ENCODE measurements around the gene PLEKHJ1. TPM values are rescaled to one million over a fixed set of nuclear protein-coding genes. Genes with fewer than 3 reads are reported as not detected.

The PLEKHJ1 gene
- polyA plus RNA-seq, 1 of the 3 experiments (the other 2 are of a cell fraction): 151 TPM

DNA sequence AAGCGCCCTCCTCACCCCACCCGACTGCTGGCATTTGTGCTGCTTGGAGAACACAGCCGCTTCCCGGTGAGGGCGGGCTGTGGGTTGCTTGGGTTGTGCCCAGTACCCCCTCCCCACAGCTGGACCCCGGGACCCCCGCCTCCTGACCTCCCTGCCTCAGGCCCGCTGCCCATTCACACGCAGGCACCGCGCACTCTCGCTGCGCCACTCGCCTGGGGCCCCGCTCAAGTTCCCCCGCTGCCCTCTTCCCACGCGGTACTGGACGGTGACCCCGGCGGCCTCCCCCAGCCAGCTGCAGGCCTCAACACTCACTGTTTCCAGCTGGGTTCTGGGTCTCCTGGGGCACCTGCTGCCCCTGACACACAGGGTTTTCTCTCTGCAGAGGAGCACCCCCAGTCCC lies 16.4 kb downstream of the PLEKHJ1 start:
- Histone ChIP-seq H3K9ac (no peak overlapping the region), H2AFZ (ENCODE audit: low read depth) (no peak overlapping the region), H3K79me2 (ENCODE audit: insufficient read depth) (no peaks in the 10 kb centered on the region), H4K20me1 (ENCODE audit: insufficient read depth) (no peaks in the 10 kb centered on the region), H3K27me3 (ENCODE audit: insufficient read depth) (no peaks in the 10 kb centered on the region), H3F3A (replicated peaks; ENCODE audit: insufficient read depth) (no peaks in the 10 kb centered on the region), H3K4me1 (ENCODE audit: control insufficient read depth in 1 of 2, insufficient read depth in 2 of 2, low read depth in 1 of 2, low read length in 1 of 2) (peaks cover 0 to 13% of the 10 kb centered on the region in 2 experiments; a peak in 1 of 4 replicates), H3K9me3 (no peaks in the 10 kb centered on the region), H3K36me3 (replicated peaks in 1 of 2; ENCODE audit: control insufficient read depth in 1 of 2, insufficient read depth in 2 of 2, low read length in 1 of 2) (peaks cover 3 to 55% of the 10 kb centered on the region in 2 experiments), H3K4me2 (no peak overlapping the region), H3K9me2 (no peaks in the 10 kb centered on the region), H3K4me3 (ENCODE audit: low read depth in 2 of 2, low read length in 1 of 2) (no peak overlapping the region), H3K27ac (ENCODE audit: low read depth in 2 of 2, low read length in 1 of 2) (no peak overlapping the region; a peak in 1 of 4 replicates)
- 98% methylated on average over 19 of the region's 21 CpGs for WGBS (ENCODE audit: low lambda C conversion rate)
- TF ChIP-seq USF1 (IDR thresholded peaks at IDR 0.05; ENCODE audit: borderline replicate concordance, low read depth) (no peak), TEAD4 (IDR thresholded peaks at IDR 0.05; ENCODE audit: borderline replicate concordance, insufficient read depth) (no peak), ZBTB33 (IDR thresholded peaks at IDR 0.05; ENCODE audit: borderline replicate concordance, low read depth) (no peak), JUND (IDR thresholded peaks at IDR 0.05) (no peak), FOXJ3 (CRISPR knock-in tag; IDR thresholded peaks at IDR 0.05) (no peak), RCOR1 (IDR thresholded peaks at IDR 0.05; ENCODE audit: low read length) (no peak), MEF2A (IDR thresholded peaks at IDR 0.05; ENCODE audit: borderline replicate concordance, low read depth) (no peak), TAF1 (IDR thresholded peaks at IDR 0.05; ENCODE audit: borderline replicate concordance, low read depth, low read length) (no peak), FOXM1 (IDR thresholded peaks at IDR 0.05; ENCODE audit: low read depth) (no peak), RXRA (IDR thresholded peaks at IDR 0.05; ENCODE audit: borderline replicate concordance, low read depth) (no peak), MXI1 (IDR thresholded peaks at IDR 0.05; ENCODE audit: low read depth, low read length) (no peak)
- POLR2A ChIA-PET: no interaction called here
- CTCF ChIA-PET: interaction anchor here (3.2 to 3.8 kb wide), 2 partner anchors 65 to 96 kb away, joined by 23 to 31 read pairs; no protein-coding TSS in a partner anchor
- DNase-seq: no peak

DNA sequence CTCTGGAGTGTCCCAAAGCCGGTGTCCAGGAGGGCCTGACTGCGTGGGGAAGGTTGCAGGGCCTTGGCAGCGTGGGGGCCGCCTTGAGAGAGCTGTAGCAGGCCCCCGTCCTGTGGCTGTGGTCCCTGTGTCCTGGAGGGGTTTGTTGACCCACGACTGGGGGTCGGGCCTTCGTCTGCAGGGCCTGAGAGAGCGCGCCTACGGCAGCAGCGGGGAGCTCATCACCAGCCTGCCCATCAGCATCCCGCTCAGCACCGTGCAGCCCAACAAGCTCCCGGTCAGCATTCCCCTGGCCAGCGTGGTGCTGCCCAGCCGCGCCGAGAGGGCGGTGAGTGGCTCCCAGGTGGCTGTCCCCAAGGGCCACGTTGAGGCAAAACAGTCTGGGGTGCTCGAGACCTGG lies 18.5 kb downstream of the PLEKHJ1 start:
- WGBS (ENCODE audit: low lambda C conversion rate): 98% methylated on average over 19 of the region's 22 CpGs
- Histone ChIP-seq H3K36me3 (replicated peaks in 1 of 2; ENCODE audit: control insufficient read depth in 1 of 2, insufficient read depth in 2 of 2, low read length in 1 of 2) (peaks cover 0 to 67% of the 10 kb centered on the region in 2 experiments), H3K9me2 (no peaks in the 10 kb centered on the region), H3F3A (replicated peaks; ENCODE audit: insufficient read depth) (no peaks in the 10 kb centered on the region), H3K4me3 (ENCODE audit: low read depth in 2 of 2, low read length in 1 of 2) (no peak overlapping the region), H3K9me3 (no peaks in the 10 kb centered on the region), H3K9ac (no peak overlapping the region), H3K27me3 (ENCODE audit: insufficient read depth) (no peaks in the 10 kb centered on the region), H4K20me1 (ENCODE audit: insufficient read depth) (no peaks in the 10 kb centered on the region), H3K4me1 (ENCODE audit: control insufficient read depth in 1 of 2, insufficient read depth in 2 of 2, low read depth in 1 of 2, low read length in 1 of 2) (peaks cover 0 to 13% of the 10 kb centered on the region in 2 experiments; a peak in 1 of 4 replicates), H3K4me2 (no peak overlapping the region), H3K79me2 (ENCODE audit: insufficient read depth) (no peaks in the 10 kb centered on the region), H2AFZ (ENCODE audit: low read depth) (no peak overlapping the region), H3K27ac (ENCODE audit: low read depth in 2 of 2, low read length in 1 of 2) (no peak overlapping the region)
- CTCF ChIA-PET: interaction anchor here (1.0 to 2.2 kb wide), 3 partner anchors 18 to 98 kb away, joined by 3 to 9 read pairs (median 3); no protein-coding TSS in a partner anchor
- no peak for DNase-seq
- POLR2A ChIA-PET: no interaction called here
- no peak for TF ChIP-seq IRF3 (IDR thresholded peaks at IDR 0.05; ENCODE audit: low read depth, low read length)
- no peak for TF ChIP-seq TEAD4 (IDR thresholded peaks at IDR 0.05; ENCODE audit: borderline replicate concordance, insufficient read depth)
- no peak for TF ChIP-seq RCOR1 (IDR thresholded peaks at IDR 0.05; ENCODE audit: low read length)
- no peak for TF ChIP-seq FOSL2 (IDR thresholded peaks at IDR 0.05; ENCODE audit: borderline replicate concordance, low read depth)
- TF ChIP-seq ELF1 (IDR thresholded peaks at IDR 0.05): no peak
- TF ChIP-seq FOXJ3 (CRISPR knock-in tag; IDR thresholded peaks at IDR 0.05): no peak
- no peak for TF ChIP-seq REST (IDR thresholded peaks at IDR 0.05; ENCODE audit: low read depth, low read length)
- no peak for TF ChIP-seq TCF12 (IDR thresholded peaks at IDR 0.05)
- no peak for TF ChIP-seq POLR2AphosphoS5 (IDR thresholded peaks at IDR 0.05; ENCODE audit: low read depth, low read length)
- TF ChIP-seq USF2 (IDR thresholded peaks at IDR 0.05; ENCODE audit: borderline replicate concordance, low read depth, low read length): no peak
- TF ChIP-seq RFX5 (IDR thresholded peaks at IDR 0.05; ENCODE audit: low read length): no peak
